Smooth muscle cell (in vitro differentiated cells): ENCODE results near the gene CD58. TPM values are rescaled to one million over a fixed set of nuclear protein-coding genes. Genes with fewer than 3 reads are reported as not detected.
A peak's percentile ranks its signal among the peaks of the same experiment; 100 is the strongest.

ENCODE experiments used
- DNase-seq: peaks from one replicate; lab custom pipeline; 2025; ENCODE audit not compliant: unreplicated experiment; lab: John Stamatoyannopoulos, UW
- H2AFZ ChIP-seq: fragments of 200-600 bp; sonication (generic); 2 replicates; pipeline ENCODE4 v1.6.0; 2016; ENCODE audit warnings: antibody characterized with exemption, low read depth, mild to moderate bottlenecking
- H3F3A ChIP-seq: fragments of 200-600 bp; sonication (generic); 2 replicates; pipeline ENCODE4 v1.6.0; 2017; ENCODE audit warnings: antibody characterized with exemption, low read depth
- H3K27ac ChIP-seq: fragments of 200-600 bp; sonication (generic); 2 replicates; pipeline ENCODE4 v1.5.1; 2016; ENCODE audit warnings: low read depth, mild to moderate bottlenecking
- H3K27me3 ChIP-seq: fragments of 200-600 bp; sonication (generic); 2 replicates; pipeline ENCODE4 v1.6.1; 2016; ENCODE audit warnings: low read depth, mild to moderate bottlenecking
- H3K36me3 ChIP-seq: fragments of 200-600 bp; sonication (generic); 2 replicates; pipeline ENCODE4 v1.5.1; 2016; ENCODE audit warnings: low read depth
- H3K4me1 ChIP-seq: fragments of 200-600 bp; sonication (generic); 2 replicates; pipeline ENCODE4 v1.5.1; 2016; ENCODE audit warnings: low read depth
- H3K4me2 ChIP-seq: fragments of 200-600 bp; sonication (generic); 2 replicates; pipeline ENCODE4 v1.6.0; 2016; ENCODE audit warnings: mild to moderate bottlenecking
- H3K4me3 ChIP-seq: fragments of 200-600 bp; sonication (generic); 2 replicates; pipeline ENCODE4 v1.5.1; 2016; ENCODE audit warnings: mild to moderate bottlenecking
- H3K79me2 ChIP-seq: fragments of 200-600 bp; sonication (generic); 2 replicates; pipeline ENCODE4 v1.6.0; 2016; ENCODE audit warnings: low read depth, mild to moderate bottlenecking
- H3K9ac ChIP-seq: fragments of 200-600 bp; sonication (generic); 2 replicates; pipeline ENCODE4 v1.6.0; 2016; ENCODE audit warnings: low read depth
- H3K9me3 ChIP-seq: fragments of 200-600 bp; sonication (generic); replicated peaks from 2 replicates; pipeline ENCODE4 v1.5.1; 2016; ENCODE audit warnings: low read depth
- H4K20me1 ChIP-seq: fragments of 200-600 bp; sonication (generic); 2 replicates; pipeline ENCODE4 v1.6.0; 2016; ENCODE audit warnings: low read depth
- WGBS: methylation state at CpG from one replicate; pipeline ENCODE4 v1.1.7; 2016; ENCODE audit warnings: low lambda C conversion rate; 5-methylcytosine and 5-hydroxymethylcytosine counted together
- polyA plus RNA-seq: library from polyadenylated mRNA; unstranded; fragments of >200 nt; fragmentation: Nextera tagmentation; extraction: Ambion mirVana; gene quantifications from 2 replicates; pipeline ENCODE4 v1.2.1, GENCODE V29; 2016
- total RNA-seq: library from RNA; depleted of rRNA; stranded (reverse); fragments of >200 nt; gene quantifications from 2 replicates; pipeline ENCODE4 v1.2.3, GENCODE V29; 2014
- TF ChIP-seq, protein P1 (sequence below): fragments of 200-600 bp; sonication (generic); IDR thresholded peaks from 2 replicates; pipeline ENCODE4 v1.5.1; 2017; ENCODE audit warnings: borderline replicate concordance, mild to moderate bottlenecking, antibody characterized with exemption; ENCODE audit not compliant: insufficient read depth, poor library complexity, severe bottlenecking

The CD58 gene
- total and polyA plus RNA-seq, 2 experiments from 2014 or later: 33.5 to 43.8 TPM

DNA sequence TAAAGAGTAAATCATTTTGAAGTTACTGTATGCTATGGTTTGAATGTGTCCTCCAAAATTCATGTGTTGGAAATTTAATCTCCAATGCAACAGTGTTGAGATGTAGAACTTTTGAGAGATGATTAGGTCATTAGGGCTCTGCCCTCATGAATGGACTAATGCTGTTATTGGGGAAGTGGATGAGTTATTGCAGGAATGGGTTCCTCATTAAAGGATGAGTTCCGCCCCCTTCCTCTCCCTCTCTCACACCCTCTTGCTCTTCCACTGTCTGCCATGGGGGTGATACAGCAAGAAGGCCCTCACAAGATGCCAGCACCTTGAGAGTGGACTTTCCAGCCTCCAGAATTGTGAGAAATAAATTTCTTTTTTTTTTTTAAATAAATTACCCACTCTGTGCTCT is 100.2 kb downstream of the CD58 start:
- Histone ChIP-seq H3K4me3 (no peak overlapping the region), H3F3A (peaks cover 6% of the 10 kb centered on the region), H3K4me1 (peaks cover 6% of the 10 kb centered on the region), H3K27me3 (no peaks in the 10 kb centered on the region), H3K9ac (no peak overlapping the region), H2AFZ (no peak overlapping the region), H3K79me2 (no peaks in the 10 kb centered on the region), H3K27ac (no peak overlapping the region), H3K36me3 (no peaks in the 10 kb centered on the region), H4K20me1 (no peaks in the 10 kb centered on the region), H3K4me2 (no peak overlapping the region), H3K9me3 (no peaks in the 10 kb centered on the region)
- TF ChIP-seq, protein P1, sequence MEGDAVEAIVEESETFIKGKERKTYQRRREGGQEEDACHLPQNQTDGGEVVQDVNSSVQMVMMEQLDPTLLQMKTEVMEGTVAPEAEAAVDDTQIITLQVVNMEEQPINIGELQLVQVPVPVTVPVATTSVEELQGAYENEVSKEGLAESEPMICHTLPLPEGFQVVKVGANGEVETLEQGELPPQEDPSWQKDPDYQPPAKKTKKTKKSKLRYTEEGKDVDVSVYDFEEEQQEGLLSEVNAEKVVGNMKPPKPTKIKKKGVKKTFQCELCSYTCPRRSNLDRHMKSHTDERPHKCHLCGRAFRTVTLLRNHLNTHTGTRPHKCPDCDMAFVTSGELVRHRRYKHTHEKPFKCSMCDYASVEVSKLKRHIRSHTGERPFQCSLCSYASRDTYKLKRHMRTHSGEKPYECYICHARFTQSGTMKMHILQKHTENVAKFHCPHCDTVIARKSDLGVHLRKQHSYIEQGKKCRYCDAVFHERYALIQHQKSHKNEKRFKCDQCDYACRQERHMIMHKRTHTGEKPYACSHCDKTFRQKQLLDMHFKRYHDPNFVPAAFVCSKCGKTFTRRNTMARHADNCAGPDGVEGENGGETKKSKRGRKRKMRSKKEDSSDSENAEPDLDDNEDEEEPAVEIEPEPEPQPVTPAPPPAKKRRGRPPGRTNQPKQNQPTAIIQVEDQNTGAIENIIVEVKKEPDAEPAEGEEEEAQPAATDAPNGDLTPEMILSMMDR: no peak
- no peak for DNase-seq
- 100% methylated on average over 1 of the region's 1 CpG for WGBS

DNA sequence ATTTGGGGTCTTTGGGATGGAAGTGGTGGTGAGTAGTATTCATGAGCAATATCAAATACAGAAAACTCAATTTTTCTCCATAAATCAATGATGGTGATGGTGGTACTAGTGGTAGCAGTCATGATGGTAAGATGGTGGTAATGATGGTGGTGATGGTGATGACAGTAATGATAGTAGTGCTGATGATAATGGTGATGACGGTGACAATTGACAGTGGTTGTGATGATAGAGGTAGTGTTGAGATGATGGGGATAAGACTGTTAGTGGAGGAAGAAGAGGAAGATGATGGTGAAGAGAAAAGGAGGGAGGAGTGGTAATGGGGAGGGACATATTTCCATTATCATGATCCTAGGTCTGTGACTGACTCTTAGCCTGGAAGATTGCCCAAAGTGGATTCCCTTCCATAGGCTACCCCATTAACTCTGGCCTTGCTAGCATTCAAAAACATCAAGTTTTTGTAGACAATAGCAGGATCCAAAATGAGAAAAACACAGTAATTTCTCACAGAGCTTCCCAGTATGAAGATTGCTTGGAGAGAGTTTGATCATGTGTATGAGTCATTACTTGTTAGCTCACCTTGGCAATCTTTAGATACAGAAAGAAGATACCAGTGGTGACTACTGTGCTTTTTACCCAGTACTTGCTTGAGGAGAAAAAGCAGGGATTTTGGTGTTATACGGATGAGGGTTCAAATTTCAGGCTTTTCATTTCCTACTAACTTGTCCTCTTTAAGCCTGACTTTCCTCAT is 103.8 kb downstream of the CD58 start:
- no peaks in the 10 kb centered on the region for H3K9me3 ChIP-seq
- H3K36me3 ChIP-seq: no peaks in the 10 kb centered on the region
- H2AFZ ChIP-seq: peak overlapping the region; percentile 96
- H4K20me1 ChIP-seq: no peaks in the 10 kb centered on the region
- peaks cover 6% of the 10 kb centered on the region for H3K4me1 ChIP-seq
- peak overlapping the region; percentile 9 for H3K4me3 ChIP-seq
- H3K27me3 ChIP-seq: no peaks in the 10 kb centered on the region
- peak overlapping the region; percentile 56 for H3K4me2 ChIP-seq
- H3K27ac ChIP-seq: peak overlapping the region; percentile 57
- H3F3A ChIP-seq: peaks cover 7% of the 10 kb centered on the region
- no peaks in the 10 kb centered on the region for H3K79me2 ChIP-seq
- 86% methylated on average over 2 of the region's 2 CpGs for WGBS
- TF ChIP-seq, protein P1: no peak
- H3K9ac ChIP-seq: no peak overlapping the region
- DNase-seq: no peak

- H2AFZ ChIP-seq: peak overlapping the region; percentile 96
- no peaks in the 10 kb centered on the region for H3K27me3 ChIP-seq
- no peaks in the 10 kb centered on the region for H3K79me2 ChIP-seq
- no peaks in the 10 kb centered on the region for H3K9me3 ChIP-seq
- H3F3A ChIP-seq: peaks cover 7% of the 10 kb centered on the region
- H3K9ac ChIP-seq: no peak overlapping the region
- peaks cover 6% of the 10 kb centered on the region for H3K4me1 ChIP-seq
- H4K20me1 ChIP-seq: no peaks in the 10 kb centered on the region
- 39% methylated on average over 10 of the region's 10 CpGs for WGBS
- no peaks in the 10 kb centered on the region for H3K36me3 ChIP-seq
- peak overlapping the region; percentile 56 for H3K4me2 ChIP-seq
- H3K4me3 ChIP-seq: peak overlapping the region; percentile 9
- peak overlapping the region; percentile 57 for H3K27ac ChIP-seq
- DNase-seq: no peak
- TF ChIP-seq, protein P1: no peak
These were observed 104.8 kb downstream of the CD58 start for GRCh38 chr1:116465845-116466685.
